NT2/D1 (cell line): ENCODE results near the gene PFKM.

Experiments
- DNase-seq: peaks from one replicate; pipeline ENCODE4 v3.0.0-alpha.2; 2011; ENCODE audit warnings: low read depth, low spot score
- H3K27me3 ChIP-seq: 2 replicates; pipeline ENCODE4 v1.6.0; 2011; ENCODE audit warnings: mild to moderate bottlenecking; ENCODE audit not compliant: insufficient read length, insufficient read depth
- H3K36me3 ChIP-seq: 2 replicates; pipeline ENCODE4 v1.6.1; 2011; ENCODE audit warnings: mild to moderate bottlenecking, low read length, mixed read lengths; ENCODE audit not compliant: insufficient read depth, insufficient read length
- H3K4me1 ChIP-seq: 2 replicates; pipeline ENCODE4 v1.5.1; 2011; ENCODE audit not compliant: insufficient read depth, insufficient read length
- H3K4me3 ChIP-seq: 2 replicates; pipeline ENCODE4 v1.5.1; 2011; ENCODE audit warnings: low read depth; ENCODE audit not compliant: insufficient read length
- H3K9ac ChIP-seq: 2 replicates; pipeline ENCODE4 v1.6.0; 2011; ENCODE audit warnings: low read depth; ENCODE audit not compliant: insufficient read length
- H3K9me3 ChIP-seq: 2 replicates; pipeline ENCODE4 v1.5.1; 2011; ENCODE audit warnings: mild to moderate bottlenecking, low read length; ENCODE audit not compliant: insufficient read depth
- SUZ12 ChIP-seq: IDR thresholded peaks from 2 replicates; pipeline ENCODE4 v1.6.1; 2011; ENCODE audit not compliant: insufficient read length, insufficient read depth; ENCODE audit errors: extremely low read depth
- YY1 ChIP-seq: IDR thresholded peaks from 2 replicates; pipeline ENCODE4 v1.6.1; 2011; ENCODE audit not compliant: insufficient read length, insufficient read depth
- ZNF274 ChIP-seq: IDR thresholded peaks from 2 replicates; pipeline ENCODE4 v1.6.1; 2011; ENCODE audit warnings: mild to moderate bottlenecking, low read depth, low read length

The PFKM gene

DNA sequence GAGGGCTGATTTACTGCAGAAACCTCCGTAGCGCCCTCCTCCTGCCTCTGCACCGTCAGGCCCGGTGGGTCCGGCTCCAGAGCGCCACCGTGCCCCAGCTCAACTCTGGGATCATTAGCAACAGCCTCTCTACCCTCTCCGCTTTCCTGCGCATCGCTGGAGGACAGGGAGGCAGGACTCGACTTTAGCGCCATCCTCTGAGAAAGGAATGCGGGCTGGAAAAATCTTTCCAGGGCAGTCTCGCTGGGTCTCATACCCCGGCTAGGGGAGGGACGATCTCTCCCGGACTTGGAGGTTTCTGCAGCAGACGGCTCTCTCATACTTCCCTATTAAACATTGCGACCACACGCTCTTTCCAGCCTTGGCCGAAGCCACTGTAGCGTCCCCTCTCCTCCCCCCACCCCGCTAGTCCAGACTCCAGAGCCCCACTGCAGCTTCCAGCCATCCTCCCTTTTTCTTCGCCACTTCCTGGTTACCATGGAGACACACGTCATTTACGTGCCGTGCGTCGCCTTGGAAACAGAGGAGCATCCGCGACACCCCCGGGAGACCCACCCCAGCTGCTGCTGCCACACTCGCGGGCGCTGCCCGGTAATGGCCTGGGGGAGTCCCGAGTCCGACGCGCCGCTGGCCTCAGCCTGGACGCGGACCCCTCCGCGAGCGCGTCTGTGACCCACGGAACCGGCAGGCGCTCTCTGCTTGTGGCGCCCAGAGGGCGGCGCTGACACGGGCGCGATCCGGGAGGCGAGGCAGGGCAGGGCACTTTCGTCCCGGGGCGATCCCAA, 64.1 kb downstream of the PFKM start, which contains the start of gene CCDC184:
Gene CCDC184, plus strand, starts transcription at position 554 of the 785 bp plus-strand sequence. CDS start 479 bp downstream, outside the sequence.
- peak; percentile 69 for DNase-seq
- Histone ChIP-seq H3K36me3 (no peaks in the 10 kb centered on the region), H3K27me3 (peaks cover 57% of the 10 kb centered on the region), H3K4me3 (peak within 1 kb of the TSS; percentile 72), H3K9ac (peak within 1 kb of the TSS; percentile 65), H3K4me1 (peaks cover 11% of the 10 kb centered on the region), H3K9me3 (no peaks in the 10 kb centered on the region)
- TF ChIP-seq SUZ12 (no peak), ZNF274 (no peak), YY1 (no peak)

DNA sequence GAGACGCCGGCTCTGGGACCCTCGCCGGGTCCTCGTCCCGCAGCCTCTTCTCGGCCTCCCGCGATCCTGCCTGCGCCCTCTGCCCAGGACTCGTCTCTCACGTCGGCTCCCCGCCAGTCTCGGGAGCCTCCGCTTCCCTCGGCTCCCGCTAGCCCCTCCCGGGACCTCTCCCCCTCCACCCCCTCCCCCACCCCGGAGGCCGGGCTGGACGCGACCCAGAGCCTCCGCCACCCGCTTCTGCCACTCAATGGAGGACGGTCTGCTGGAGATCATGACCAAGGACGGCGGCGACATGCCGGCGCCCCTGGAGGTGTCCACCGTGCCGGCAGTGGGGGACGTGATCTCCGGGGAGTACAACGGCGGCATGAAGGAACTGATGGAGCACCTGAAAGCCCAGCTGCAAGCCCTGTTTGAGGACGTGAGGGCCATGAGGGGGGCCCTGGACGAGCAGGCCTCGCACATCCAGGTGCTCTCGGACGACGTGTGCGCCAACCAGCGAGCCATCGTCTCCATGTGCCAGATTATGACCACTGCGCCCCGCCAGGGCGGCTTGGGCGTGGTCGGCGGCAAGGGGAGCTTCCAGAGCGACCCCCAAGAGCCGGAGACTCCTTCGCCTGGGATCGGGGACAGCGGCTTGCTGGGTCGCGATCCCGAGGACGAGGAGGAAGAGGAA, 64.8 kb downstream of the PFKM start:
- H3K36me3 ChIP-seq = no peaks in the 10 kb centered on the region
- H3K9ac ChIP-seq = peak overlapping the region; percentile 65
- peaks cover 57% of the 10 kb centered on the region for H3K27me3 ChIP-seq
- TF ChIP-seq ZNF274 (no peak), SUZ12 (no peak), YY1 (no peak)
- DNase-seq = no peak
- H3K9me3 ChIP-seq = no peaks in the 10 kb centered on the region
- H3K4me3 ChIP-seq = peak overlapping the region; percentile 72
- H3K4me1 ChIP-seq = peaks cover 11% of the 10 kb centered on the region

DNA sequence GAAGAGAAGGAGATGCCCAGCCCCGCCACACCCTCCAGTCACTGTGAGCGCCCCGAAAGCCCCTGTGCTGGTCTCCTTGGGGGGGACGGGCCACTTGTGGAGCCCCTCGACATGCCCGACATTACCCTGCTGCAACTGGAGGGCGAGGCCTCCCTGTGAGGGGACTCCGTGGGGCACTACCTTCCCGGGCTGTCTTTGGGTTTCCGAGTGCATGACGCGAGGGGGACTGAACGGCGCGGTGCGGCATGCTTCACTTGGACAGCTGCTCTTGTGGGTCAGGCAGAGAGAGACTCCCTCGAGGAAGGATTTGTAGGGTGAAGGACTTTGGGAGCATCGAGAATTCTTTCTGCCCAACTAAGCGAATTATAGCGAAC, 65.4 kb downstream of the PFKM start:
- Histone ChIP-seq H3K9ac (peak overlapping the region; percentile 65), H3K27me3 (peaks cover 57% of the 10 kb centered on the region), H3K9me3 (no peaks in the 10 kb centered on the region), H3K36me3 (no peaks in the 10 kb centered on the region), H3K4me3 (peak overlapping the region; percentile 72), H3K4me1 (peaks cover 11% of the 10 kb centered on the region)
- no peak for TF ChIP-seq ZNF274
- no peak for TF ChIP-seq YY1
- TF ChIP-seq SUZ12 = peak; percentile 96
- no peak for DNase-seq

DNA sequence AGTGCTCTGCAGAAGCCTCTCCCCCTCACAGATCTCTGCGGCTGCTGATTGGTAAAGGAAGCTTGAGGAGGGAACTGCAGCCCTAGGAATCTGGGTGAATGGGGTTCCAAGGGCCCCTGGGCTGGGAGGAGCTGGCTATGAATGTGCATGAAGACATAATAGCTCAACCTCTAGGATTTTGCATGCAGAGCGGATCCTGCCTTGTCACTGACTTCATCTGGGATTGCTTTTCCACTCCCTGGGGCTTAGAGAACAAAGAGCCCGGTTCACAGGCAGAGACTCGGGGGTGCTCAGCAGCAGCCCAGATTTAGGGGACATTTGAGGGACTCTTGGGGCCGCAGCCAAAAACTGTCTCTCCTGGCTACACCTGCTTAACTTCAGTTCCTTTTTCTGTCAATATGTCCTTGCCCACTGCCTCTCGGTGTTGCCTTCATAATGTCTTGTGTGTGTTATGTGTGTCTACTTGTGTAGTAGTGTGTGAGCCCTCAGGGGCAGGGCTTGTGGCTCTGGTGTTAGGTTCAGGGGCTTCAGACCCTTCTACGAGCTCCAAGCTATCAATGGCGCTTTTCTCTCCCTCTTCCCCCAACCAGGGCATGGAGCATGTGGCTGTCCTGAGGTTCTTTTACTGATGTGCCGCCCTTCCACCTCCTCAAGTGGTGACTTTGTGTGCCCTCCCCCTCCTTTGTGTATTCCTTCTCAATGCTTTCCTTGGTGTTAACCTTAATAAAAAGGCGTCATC, 66.2 kb downstream of the PFKM start:
- H3K9ac ChIP-seq = no peak overlapping the region
- H3K27me3 ChIP-seq = peaks cover 51% of the 10 kb centered on the region
- no peak for DNase-seq
- H3K9me3 ChIP-seq = no peaks in the 10 kb centered on the region
- no peak overlapping the region for H3K4me3 ChIP-seq
- peaks cover 11% of the 10 kb centered on the region for H3K4me1 ChIP-seq
- H3K36me3 ChIP-seq = no peaks in the 10 kb centered on the region
- TF ChIP-seq ZNF274 = no peak
- no peak for TF ChIP-seq YY1
- no peak for TF ChIP-seq SUZ12

DNA sequence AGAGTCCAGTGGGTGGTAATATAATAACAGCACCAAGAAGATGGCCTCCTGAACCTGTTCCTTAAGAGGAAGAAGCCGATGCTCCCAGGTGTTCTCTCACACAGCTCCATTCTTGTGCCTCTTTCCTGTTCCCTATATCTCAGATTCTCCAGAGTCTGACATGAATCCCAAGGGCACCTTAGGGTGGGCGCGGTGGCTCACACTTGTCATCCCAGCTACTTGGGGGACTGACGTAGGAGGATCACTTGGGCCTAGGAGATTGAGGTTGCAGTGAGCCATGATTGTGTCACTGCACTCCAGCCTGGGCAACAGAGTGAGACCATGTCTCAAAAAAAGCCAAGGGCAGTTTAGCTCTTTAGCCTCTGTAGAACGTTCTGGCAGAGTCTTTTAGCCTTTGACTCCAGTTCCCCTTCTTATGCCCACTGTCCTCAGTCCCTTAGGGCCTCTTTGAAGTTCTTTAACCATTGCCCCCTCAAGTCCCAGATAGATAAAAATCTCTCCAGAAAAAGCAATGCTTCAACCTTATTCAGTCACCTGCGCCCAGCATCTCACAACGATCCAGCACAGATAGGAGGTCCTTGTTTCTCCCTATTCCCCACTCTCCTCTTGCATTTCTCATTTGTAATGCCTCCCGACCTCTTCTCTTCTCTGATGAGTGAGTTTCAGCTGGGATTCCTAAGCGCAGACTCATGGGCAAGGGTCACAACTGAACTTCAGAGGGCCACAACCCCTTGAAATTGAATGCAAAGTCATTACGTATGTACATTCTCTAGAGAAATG, 68.9 kb downstream of the PFKM start:
- TF ChIP-seq ZNF274 (no peak), YY1 (no peak), SUZ12 (no peak)
- H3K27me3 ChIP-seq = peaks cover 29% of the 10 kb centered on the region

DNA sequence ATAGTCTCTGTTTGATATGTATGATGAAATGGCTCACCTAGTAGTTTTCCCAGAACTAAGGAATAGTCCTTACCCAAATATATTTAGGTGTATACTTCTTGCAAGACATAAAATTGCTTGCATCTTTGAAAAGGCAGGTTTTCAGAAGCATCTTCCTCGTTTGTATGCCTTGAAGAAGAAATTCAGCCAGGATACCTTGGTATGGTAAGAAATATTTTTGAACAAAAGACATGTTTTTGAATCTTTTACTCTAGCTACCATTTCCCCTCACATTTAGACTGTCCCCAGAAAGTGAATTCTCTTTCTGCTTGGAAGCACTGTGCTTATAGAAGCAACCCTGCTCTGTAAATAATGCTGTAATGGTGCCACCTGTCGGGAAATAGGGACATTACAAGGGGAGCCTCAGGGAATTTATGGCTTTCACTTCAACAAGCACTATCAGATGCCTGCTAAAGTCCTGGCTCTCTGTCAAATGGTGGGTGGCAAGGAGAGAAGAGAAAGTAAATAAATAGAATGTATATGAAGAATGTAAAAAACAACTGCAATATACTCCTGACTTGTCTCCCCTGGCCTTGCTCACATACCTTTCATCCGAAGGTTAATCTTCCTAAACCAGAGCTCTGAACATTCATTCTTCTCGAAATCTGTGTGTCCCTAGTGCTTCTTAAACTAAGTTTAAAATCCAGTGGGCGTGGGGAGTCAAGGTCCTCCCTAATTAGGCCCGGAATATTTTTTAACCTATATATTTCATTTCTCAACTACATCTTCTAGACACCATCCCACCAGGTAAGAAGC, 70.4 kb downstream of the PFKM start:
- TF ChIP-seq SUZ12 = no peak
- TF ChIP-seq ZNF274 = no peak
- TF ChIP-seq YY1 = no peak
- peaks cover 24% of the 10 kb centered on the region for H3K27me3 ChIP-seq
- H3K36me3 ChIP-seq = no peaks in the 10 kb centered on the region
- peaks cover 8% of the 10 kb centered on the region for H3K4me1 ChIP-seq
- H3K4me3 ChIP-seq = no peak overlapping the region
- DNase-seq = peak; percentile 71
- peaks cover 5% of the 10 kb centered on the region; the same call in 1 of the 2 replicates for H3K9me3 ChIP-seq
- no peak overlapping the region for H3K9ac ChIP-seq

More for the DNA sequence above, 68.9 kb downstream of the PFKM start:
- Histone ChIP-seq H3K9me3 (peaks cover 5% of the 10 kb centered on the region; the same call in 1 of the 2 replicates), H3K9ac (no peak overlapping the region), H3K36me3 (no peaks in the 10 kb centered on the region), H3K4me3 (no peak overlapping the region), H3K4me1 (peaks cover 11% of the 10 kb centered on the region)
- no peak for DNase-seq
